WTC11 (cell line): ENCODE measurements around the gene HS3ST4.

Experiments used
- CREB1 ChIP-seq: sonication (generic); formaldehyde crosslinking; IDR thresholded peaks from 2 replicates; pipeline ENCODE4 v1.8.0; 2023; ENCODE audit warnings: mild to moderate bottlenecking, missing genetic modification reagents
- NR2C2 ChIP-seq: sonication (generic); formaldehyde crosslinking; IDR thresholded peaks from 2 replicates; pipeline ENCODE4 v1.8.0; 2022; ENCODE audit warnings: mild to moderate bottlenecking, missing genetic modification reagents
- TF ChIP-seq, protein P1 (sequence below): fragments of 200-600 bp; IDR thresholded peaks from 2 replicates; pipeline ENCODE4 v1.8.0; 2022; ENCODE audit warnings: antibody characterized with exemption
- TF ChIP-seq, protein P2 (sequence below): sonication (generic); formaldehyde crosslinking; IDR thresholded peaks from 2 replicates; pipeline ENCODE4 v1.8.0; 2022; ENCODE audit warnings: mild to moderate bottlenecking, missing genetic modification reagents
- TF ChIP-seq, protein P3 (sequence below): sonication (generic); formaldehyde crosslinking; IDR thresholded peaks from 2 replicates; pipeline ENCODE4 v1.8.0; 2022; ENCODE audit warnings: mild to moderate bottlenecking, missing genetic modification reagents
- TF ChIP-seq, protein P4 (sequence below): sonication (generic); formaldehyde crosslinking; IDR thresholded peaks from 2 replicates; pipeline ENCODE4 v1.8.0; 2023; ENCODE audit warnings: missing genetic modification reagents, mild to moderate bottlenecking, borderline replicate concordance
- TF ChIP-seq, protein P5 (sequence below): sonication (generic); formaldehyde crosslinking; conservative IDR thresholded peaks from 2 replicates; pipeline ENCODE4 v1.8.1; 2022; ENCODE audit warnings: mild to moderate bottlenecking, missing genetic modification reagents
- TF ChIP-seq, protein P6 (sequence below): sonication (generic); formaldehyde crosslinking; IDR thresholded peaks from 2 replicates; pipeline ENCODE4 v1.8.1; 2023; ENCODE audit warnings: mild to moderate bottlenecking, missing genetic modification reagents, moderate library complexity

DNA sequence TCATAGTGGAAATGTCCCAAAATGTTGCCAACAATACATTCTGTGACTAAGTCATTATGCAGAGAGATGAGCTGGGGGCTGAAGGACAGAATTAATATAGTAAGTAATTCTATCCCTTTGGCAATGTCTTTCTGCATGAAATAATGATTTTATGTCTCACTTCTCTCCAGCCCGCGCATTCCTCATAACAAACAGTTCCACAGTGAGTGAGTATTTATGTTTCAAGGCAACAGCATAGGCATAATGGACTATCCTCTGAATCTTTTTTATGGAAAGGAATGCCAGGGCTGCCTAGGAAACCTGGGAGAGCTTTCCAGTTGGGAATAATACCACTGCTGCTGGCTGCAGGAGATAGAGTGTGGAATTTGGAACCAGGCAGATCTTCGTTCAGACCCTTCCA is 477.7 kb downstream of the HS3ST4 start:
- TF ChIP-seq, protein P1, sequence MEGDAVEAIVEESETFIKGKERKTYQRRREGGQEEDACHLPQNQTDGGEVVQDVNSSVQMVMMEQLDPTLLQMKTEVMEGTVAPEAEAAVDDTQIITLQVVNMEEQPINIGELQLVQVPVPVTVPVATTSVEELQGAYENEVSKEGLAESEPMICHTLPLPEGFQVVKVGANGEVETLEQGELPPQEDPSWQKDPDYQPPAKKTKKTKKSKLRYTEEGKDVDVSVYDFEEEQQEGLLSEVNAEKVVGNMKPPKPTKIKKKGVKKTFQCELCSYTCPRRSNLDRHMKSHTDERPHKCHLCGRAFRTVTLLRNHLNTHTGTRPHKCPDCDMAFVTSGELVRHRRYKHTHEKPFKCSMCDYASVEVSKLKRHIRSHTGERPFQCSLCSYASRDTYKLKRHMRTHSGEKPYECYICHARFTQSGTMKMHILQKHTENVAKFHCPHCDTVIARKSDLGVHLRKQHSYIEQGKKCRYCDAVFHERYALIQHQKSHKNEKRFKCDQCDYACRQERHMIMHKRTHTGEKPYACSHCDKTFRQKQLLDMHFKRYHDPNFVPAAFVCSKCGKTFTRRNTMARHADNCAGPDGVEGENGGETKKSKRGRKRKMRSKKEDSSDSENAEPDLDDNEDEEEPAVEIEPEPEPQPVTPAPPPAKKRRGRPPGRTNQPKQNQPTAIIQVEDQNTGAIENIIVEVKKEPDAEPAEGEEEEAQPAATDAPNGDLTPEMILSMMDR: no peak
- TF ChIP-seq, protein P2, sequence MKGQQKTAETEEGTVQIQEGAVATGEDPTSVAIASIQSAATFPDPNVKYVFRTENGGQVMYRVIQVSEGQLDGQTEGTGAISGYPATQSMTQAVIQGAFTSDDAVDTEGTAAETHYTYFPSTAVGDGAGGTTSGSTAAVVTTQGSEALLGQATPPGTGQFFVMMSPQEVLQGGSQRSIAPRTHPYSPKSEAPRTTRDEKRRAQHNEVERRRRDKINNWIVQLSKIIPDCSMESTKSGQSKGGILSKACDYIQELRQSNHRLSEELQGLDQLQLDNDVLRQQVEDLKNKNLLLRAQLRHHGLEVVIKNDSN (CRISPR knock-in tag): no peak
- TF ChIP-seq NR2C2 (CRISPR knock-in tag) (no peak), CREB1 (no peak)
- TF ChIP-seq, protein P3, sequence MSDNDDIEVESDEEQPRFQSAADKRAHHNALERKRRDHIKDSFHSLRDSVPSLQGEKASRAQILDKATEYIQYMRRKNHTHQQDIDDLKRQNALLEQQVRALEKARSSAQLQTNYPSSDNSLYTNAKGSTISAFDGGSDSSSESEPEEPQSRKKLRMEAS: no peak
- TF ChIP-seq, protein P4, sequence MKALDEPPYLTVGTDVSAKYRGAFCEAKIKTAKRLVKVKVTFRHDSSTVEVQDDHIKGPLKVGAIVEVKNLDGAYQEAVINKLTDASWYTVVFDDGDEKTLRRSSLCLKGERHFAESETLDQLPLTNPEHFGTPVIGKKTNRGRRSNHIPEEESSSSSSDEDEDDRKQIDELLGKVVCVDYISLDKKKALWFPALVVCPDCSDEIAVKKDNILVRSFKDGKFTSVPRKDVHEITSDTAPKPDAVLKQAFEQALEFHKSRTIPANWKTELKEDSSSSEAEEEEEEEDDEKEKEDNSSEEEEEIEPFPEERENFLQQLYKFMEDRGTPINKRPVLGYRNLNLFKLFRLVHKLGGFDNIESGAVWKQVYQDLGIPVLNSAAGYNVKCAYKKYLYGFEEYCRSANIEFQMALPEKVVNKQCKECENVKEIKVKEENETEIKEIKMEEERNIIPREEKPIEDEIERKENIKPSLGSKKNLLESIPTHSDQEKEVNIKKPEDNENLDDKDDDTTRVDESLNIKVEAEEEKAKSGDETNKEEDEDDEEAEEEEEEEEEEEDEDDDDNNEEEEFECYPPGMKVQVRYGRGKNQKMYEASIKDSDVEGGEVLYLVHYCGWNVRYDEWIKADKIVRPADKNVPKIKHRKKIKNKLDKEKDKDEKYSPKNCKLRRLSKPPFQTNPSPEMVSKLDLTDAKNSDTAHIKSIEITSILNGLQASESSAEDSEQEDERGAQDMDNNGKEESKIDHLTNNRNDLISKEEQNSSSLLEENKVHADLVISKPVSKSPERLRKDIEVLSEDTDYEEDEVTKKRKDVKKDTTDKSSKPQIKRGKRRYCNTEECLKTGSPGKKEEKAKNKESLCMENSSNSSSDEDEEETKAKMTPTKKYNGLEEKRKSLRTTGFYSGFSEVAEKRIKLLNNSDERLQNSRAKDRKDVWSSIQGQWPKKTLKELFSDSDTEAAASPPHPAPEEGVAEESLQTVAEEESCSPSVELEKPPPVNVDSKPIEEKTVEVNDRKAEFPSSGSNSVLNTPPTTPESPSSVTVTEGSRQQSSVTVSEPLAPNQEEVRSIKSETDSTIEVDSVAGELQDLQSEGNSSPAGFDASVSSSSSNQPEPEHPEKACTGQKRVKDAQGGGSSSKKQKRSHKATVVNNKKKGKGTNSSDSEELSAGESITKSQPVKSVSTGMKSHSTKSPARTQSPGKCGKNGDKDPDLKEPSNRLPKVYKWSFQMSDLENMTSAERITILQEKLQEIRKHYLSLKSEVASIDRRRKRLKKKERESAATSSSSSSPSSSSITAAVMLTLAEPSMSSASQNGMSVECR: no peak
- TF ChIP-seq, protein P5, sequence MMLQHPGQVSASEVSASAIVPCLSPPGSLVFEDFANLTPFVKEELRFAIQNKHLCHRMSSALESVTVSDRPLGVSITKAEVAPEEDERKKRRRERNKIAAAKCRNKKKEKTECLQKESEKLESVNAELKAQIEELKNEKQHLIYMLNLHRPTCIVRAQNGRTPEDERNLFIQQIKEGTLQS (CRISPR knock-in tag): no peak
- TF ChIP-seq, protein P6, sequence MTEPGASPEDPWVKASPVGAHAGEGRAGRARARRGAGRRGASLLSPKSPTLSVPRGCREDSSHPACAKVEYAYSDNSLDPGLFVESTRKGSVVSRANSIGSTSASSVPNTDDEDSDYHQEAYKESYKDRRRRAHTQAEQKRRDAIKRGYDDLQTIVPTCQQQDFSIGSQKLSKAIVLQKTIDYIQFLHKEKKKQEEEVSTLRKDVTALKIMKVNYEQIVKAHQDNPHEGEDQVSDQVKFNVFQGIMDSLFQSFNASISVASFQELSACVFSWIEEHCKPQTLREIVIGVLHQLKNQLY (CRISPR knock-in tag): no peak
